ENCODE data around the gene TGM2. TPM values are rescaled to one million over a fixed set of nuclear protein-coding genes. Genes with fewer than 3 reads are reported as not detected.

Gene TGM2
- total and polyA plus RNA-seq, 2 donors (not counting 3 experiments of a cell fraction or from before 2014, with no cell fraction given) = 861 to 868 TPM

DNA sequence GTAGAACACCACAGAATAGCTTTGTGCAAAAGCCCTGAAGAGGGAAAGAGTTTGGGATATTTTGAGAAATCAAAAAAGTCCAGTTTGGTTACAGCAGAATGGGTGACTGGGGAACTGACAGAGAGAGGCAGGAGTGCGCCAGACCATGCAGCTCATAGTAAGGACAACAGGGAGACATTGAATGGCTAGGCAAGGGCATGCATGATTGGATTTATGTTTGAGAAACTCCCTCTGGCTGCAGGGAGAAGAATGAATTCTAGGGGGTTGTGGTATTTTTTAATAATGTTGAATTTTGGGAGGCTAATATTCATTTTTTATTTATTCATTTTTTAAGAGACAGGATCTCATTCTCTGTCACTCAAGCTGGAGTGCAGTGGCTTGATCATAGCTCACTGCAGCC, 49.9 kb downstream of the TGM2 start:
- no peak overlapping the region for H2AFZ ChIP-seq (ENCODE audit: low read depth, low read length)
- H4K20me1 ChIP-seq (replicated peaks; ENCODE audit: control insufficient read depth, extremely low read depth, insufficient read depth, low read length) = no peaks in the 10 kb centered on the region
- no peak for DNase-seq (ENCODE audit: low read depth, low spot score)
- H3K27ac ChIP-seq (ENCODE audit: insufficient read depth, low read depth, low read length) = no peak overlapping the region
- H3K9me1 ChIP-seq (replicated peaks; ENCODE audit: control insufficient read depth, extremely low read depth, insufficient read depth, low read length) = no peaks in the 10 kb centered on the region
- dilution Hi-C loops (cut with MboI; ENCODE audit: extremely low pct_ligation_motif_present, low sequenced_read_pairs) (no loop called here), intact Hi-C loops (cut with micrococcal nuclease) (no loop called here)
- POLR2A ChIA-PET = no interaction called here
- no peak overlapping the region for H3K9ac ChIP-seq (replicated peaks; ENCODE audit: extremely low read depth, insufficient read depth, low read length)
- H3K27me3 ChIP-seq (ENCODE audit: control insufficient read depth in 2 of 2, insufficient read depth in 2 of 2, low read length in 2 of 2) = no peaks in the 10 kb centered on the region
- FAIRE-seq = no peak
- H3K9me3 ChIP-seq (replicated peaks; ENCODE audit: control insufficient read depth, insufficient read depth, low read length) = no peaks in the 10 kb centered on the region
- no peak overlapping the region for H3K4me3 ChIP-seq (replicated peaks in 1 of 3; ENCODE audit: insufficient read depth in 1 of 3, low read depth in 1 of 3, low read length in 3 of 3)
- H3K4me1 ChIP-seq (ENCODE audit: control insufficient read depth, extremely low read depth, insufficient read depth, low read length) = peaks cover 46% of the 10 kb centered on the region
- H3K4me2 ChIP-seq (ENCODE audit: insufficient read depth, low read length) = no peak overlapping the region
- H3K79me2 ChIP-seq (ENCODE audit: control insufficient read depth, insufficient read depth, low read length) = no peaks in the 10 kb centered on the region
- TF ChIP-seq GATA2 (IDR thresholded peaks at IDR 0.05; ENCODE audit: insufficient read depth, insufficient read length, low read depth, low read length) (no peak), FOS (IDR thresholded peaks at IDR 0.05; ENCODE audit: borderline replicate concordance, insufficient read depth, low read length) (no peak), MYC (IDR thresholded peaks at IDR 0.05; ENCODE audit: low read depth, low read length) (no peak), POLR2AphosphoS5 (IDR thresholded peaks at IDR 0.05; ENCODE audit: insufficient read depth, low read depth, low read length) (no peak), EZH2 (IDR thresholded peaks at IDR 0.05; ENCODE audit: borderline replicate concordance, low read depth, low read length, severe bottlenecking) (no peak), POLR2A (IDR thresholded peaks at IDR 0.05; ENCODE audit: low read depth, low read length) (no peak), JUN (IDR thresholded peaks at IDR 0.05; ENCODE audit: borderline replicate concordance, insufficient read depth, insufficient read length, low read depth) (no peak)
- TF ChIP-seq, protein P1, sequence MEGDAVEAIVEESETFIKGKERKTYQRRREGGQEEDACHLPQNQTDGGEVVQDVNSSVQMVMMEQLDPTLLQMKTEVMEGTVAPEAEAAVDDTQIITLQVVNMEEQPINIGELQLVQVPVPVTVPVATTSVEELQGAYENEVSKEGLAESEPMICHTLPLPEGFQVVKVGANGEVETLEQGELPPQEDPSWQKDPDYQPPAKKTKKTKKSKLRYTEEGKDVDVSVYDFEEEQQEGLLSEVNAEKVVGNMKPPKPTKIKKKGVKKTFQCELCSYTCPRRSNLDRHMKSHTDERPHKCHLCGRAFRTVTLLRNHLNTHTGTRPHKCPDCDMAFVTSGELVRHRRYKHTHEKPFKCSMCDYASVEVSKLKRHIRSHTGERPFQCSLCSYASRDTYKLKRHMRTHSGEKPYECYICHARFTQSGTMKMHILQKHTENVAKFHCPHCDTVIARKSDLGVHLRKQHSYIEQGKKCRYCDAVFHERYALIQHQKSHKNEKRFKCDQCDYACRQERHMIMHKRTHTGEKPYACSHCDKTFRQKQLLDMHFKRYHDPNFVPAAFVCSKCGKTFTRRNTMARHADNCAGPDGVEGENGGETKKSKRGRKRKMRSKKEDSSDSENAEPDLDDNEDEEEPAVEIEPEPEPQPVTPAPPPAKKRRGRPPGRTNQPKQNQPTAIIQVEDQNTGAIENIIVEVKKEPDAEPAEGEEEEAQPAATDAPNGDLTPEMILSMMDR (IDR thresholded peaks at IDR 0.05; ENCODE audit: extremely low read depth in 1 of 2, insufficient read depth in 1 of 2, low read depth in 1 of 2, low read length in 2 of 2) = no peak
- TF ChIP-seq, protein P2, sequence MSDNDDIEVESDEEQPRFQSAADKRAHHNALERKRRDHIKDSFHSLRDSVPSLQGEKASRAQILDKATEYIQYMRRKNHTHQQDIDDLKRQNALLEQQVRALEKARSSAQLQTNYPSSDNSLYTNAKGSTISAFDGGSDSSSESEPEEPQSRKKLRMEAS (IDR thresholded peaks at IDR 0.05; ENCODE audit: insufficient read depth, insufficient read length) = no peak
- BruUV-seq (replicated peaks) = no TSS peak
- no peaks in the 10 kb centered on the region for H3K36me3 ChIP-seq (ENCODE audit: control insufficient read depth in 2 of 2, extremely low read depth in 1 of 2, insufficient read depth in 2 of 2, low read length in 2 of 2)
- CTCF ChIA-PET = interaction anchor here (0.9 to 4.8 kb wide), 7 partner anchors 8 to 106 kb away, joined by 3 to 43 read pairs (median 10); no protein-coding TSS in a partner anchor
